Panc1 (cell line): ENCODE results near the gene TBX20. TPM values are rescaled to one million over a fixed set of nuclear protein-coding genes. Genes with fewer than 3 reads are reported as not detected.

Source experiments
- ATAC-seq: fragments of 200-7000 bp; cut with Tn5 transposase; 2 replicates; pipeline ENCODE4 v1.9.1; 2020; ENCODE audit warnings: mild to moderate bottlenecking, moderate library complexity
- BruUV-seq: library from RNA; stranded (reverse); fragments of 400-500 nt; replicated peaks from 2 replicates; lab custom pipeline; 2021; lab: Mats Ljungman, UMichigan
- CTCF ChIA-PET: fragments of 300-600 bp; sonication (Branson Sonifier 250); formaldehyde crosslinking; loops from one replicate; lab custom pipeline; 2022; ENCODE audit warnings: antibody characterized with exemption; lab: Charles Lee
- POLR2A ChIA-PET: fragments of 300-600 bp; sonication (Branson Sonifier 250); formaldehyde crosslinking; loops from one replicate; lab custom pipeline; 2022; ENCODE audit warnings: antibody characterized with exemption; lab: Charles Lee
- DNase-seq: peaks from one replicate; pipeline ENCODE4 v3.0.0-alpha.2; 2010; ENCODE audit warnings: low read depth, low spot score
- H3K27ac ChIP-seq: 2 replicates; pipeline ENCODE4 v1.5.1; 2011; ENCODE audit warnings: mild to moderate bottlenecking, low read length, inconsistent platforms
- H3K27me3 ChIP-seq: fragments of 200-500 bp; sonication (Bioruptor generic); 2 replicates; pipeline ENCODE4 v1.6.0; 2014; ENCODE audit warnings: low read length, inconsistent platforms; ENCODE audit not compliant: control insufficient read depth, insufficient read depth
- H3K36me3 ChIP-seq: fragments of 200-500 bp; sonication (Bioruptor generic); 2 replicates; pipeline ENCODE4 v1.5.1; 2014; ENCODE audit warnings: inconsistent platforms, mild to moderate bottlenecking, low read length, moderate library complexity; ENCODE audit not compliant: control insufficient read depth, insufficient read depth
- H3K4me1 ChIP-seq: 2 replicates; pipeline ENCODE4 v1.5.1; 2011; ENCODE audit warnings: inconsistent platforms, mild to moderate bottlenecking, low read length, moderate library complexity; ENCODE audit not compliant: control insufficient read depth, insufficient read depth
- H3K4me3 ChIP-seq, 2 experiments: 2 replicates each; pipeline ENCODE4 v1.5.1; 2011 to 2012; ENCODE audit warnings: low read depth in 2 of 2, low read length in 2 of 2, mild to moderate bottlenecking in 2 of 2, inconsistent platforms in 1 of 2, moderate library complexity in 1 of 2
- H3K9me3 ChIP-seq: fragments of 200-500 bp; sonication (Bioruptor generic); 2 replicates; pipeline ENCODE4 v1.5.1; 2014; ENCODE audit warnings: low read depth, mild to moderate bottlenecking, inconsistent platforms, low read length, moderate library complexity; ENCODE audit not compliant: control insufficient read depth, insufficient read depth
- CTCF ChIP-seq: fragments of 450-650 bp; IDR thresholded peaks from 2 replicates; pipeline ENCODE4 v1.5.1; 2017; ENCODE audit warnings: mild to moderate bottlenecking
- POLR2AphosphoS5 ChIP-seq: IDR thresholded peaks from 2 replicates; pipeline ENCODE4 v1.6.1; 2012; ENCODE audit warnings: mild to moderate bottlenecking, low read depth, low read length, moderate library complexity
- REST ChIP-seq, 2 experiments: IDR thresholded peaks; 2 replicates each; pipeline ENCODE4 v1.6.1; 2011 to 2012; ENCODE audit warnings: low read depth in 2 of 2, control low read depth in 1 of 2, low read length in 1 of 2, mild to moderate bottlenecking in 1 of 2, moderate library complexity in 1 of 2; ENCODE audit not compliant: insufficient read depth in 1 of 2
- SIN3A ChIP-seq: IDR thresholded peaks from 2 replicates; pipeline ENCODE4 v1.6.1; 2012; ENCODE audit warnings: low read depth, mild to moderate bottlenecking, low read length, moderate library complexity, borderline replicate concordance; ENCODE audit not compliant: insufficient read depth
- TCF7L2 ChIP-seq: IDR thresholded peaks from 2 replicates; pipeline ENCODE4 v1.6.1; 2011; ENCODE audit warnings: mild to moderate bottlenecking, low read depth, low read length, inconsistent platforms
- in situ Hi-C: cut with HindIII; loops from 2 replicates; pipeline ENCODE4 v1.10.0; 2016; ENCODE audit warnings: low sequenced_read_pairs, low pct_unique_long_range_greater_than_20kb
- intact Hi-C: fragments of 100-400 bp; cut with micrococcal nuclease; formaldehyde crosslinking; loops from one replicate; pipeline ENCODE4 v1.10.0; 2022; ENCODE audit not compliant: unreplicated experiment
- total RNA-seq: library from RNA; stranded (reverse); gene quantifications from one replicate; pipeline ENCODE4 v1.2.1, GENCODE V29; 2021; ENCODE audit not compliant: unreplicated experiment

TBX20 gene
- total RNA-seq, 1 experiment from 2014 or later, result not detected

GRCh38 chr7:35252612-35253459 lies 1.1 kb downstream of the TBX20 start:
- in situ Hi-C loops, result no loop called here
- POLR2A ChIA-PET, result no interaction called here
- no TSS peak for BruUV-seq

More at GRCh38 chr7:35252612-35253459, 1.1 kb downstream of the TBX20 start:
- no peak for TF ChIP-seq CTCF
- TF ChIP-seq REST (IDR thresholded peaks at IDR 0.05; ENCODE audit: insufficient read depth in 1 of 2, low read depth in 2 of 2, low read length in 1 of 2), result no peak
- no peak for TF ChIP-seq POLR2AphosphoS5
- no peak for TF ChIP-seq SIN3A
- TF ChIP-seq TCF7L2, result no peak
- ATAC-seq, result no peak
- no peak for DNase-seq
- intact Hi-C loops, result no loop called here
- H3K36me3 ChIP-seq, result no peaks in the 10 kb centered on the region; the same call in 1 of the 2 replicates
- H3K9me3 ChIP-seq, result no peaks in the 10 kb centered on the region
- H3K27me3 ChIP-seq, result peaks cover 56% of the 10 kb centered on the region
- H3K27ac ChIP-seq, result no peak overlapping the region
- CTCF ChIA-PET, result no interaction called here
- H3K4me1 ChIP-seq, result no peaks in the 10 kb centered on the region
- H3K4me3 ChIP-seq, result peak overlapping the region in 1 of 2 experiments; percentile 32; a peak in 1 of 4 replicates
